Upper lobe of left lung (tissue), 4 donors: ENCODE results near the gene UGDH.
"Not testable (repeated sequence)": the region's sequence is repeated elsewhere in the genome, so short reads cannot be mapped to it uniquely, and the experiment has no call there.

Experiments
- EP300 ChIP-seq, 4 donors: sonication (generic); formaldehyde crosslinking; IDR thresholded peaks; one replicate each; pipeline ENCODE4 v1.5.1; 2017; ENCODE audit warnings: antibody characterized with exemption in 4 of 4, control low read depth in 2 of 4
- TF ChIP-seq, protein P1 (sequence below), 6 experiments: fragments of 450-650 bp in 4 of 6; fragments of 200-600 bp in 2 of 6; sonication (generic) in 2 of 6; IDR thresholded peaks; one replicate each; pipeline ENCODE4 v1.5.1; 2016 to 2019; ENCODE audit warnings: antibody characterized with exemption in 6 of 6

DNA sequence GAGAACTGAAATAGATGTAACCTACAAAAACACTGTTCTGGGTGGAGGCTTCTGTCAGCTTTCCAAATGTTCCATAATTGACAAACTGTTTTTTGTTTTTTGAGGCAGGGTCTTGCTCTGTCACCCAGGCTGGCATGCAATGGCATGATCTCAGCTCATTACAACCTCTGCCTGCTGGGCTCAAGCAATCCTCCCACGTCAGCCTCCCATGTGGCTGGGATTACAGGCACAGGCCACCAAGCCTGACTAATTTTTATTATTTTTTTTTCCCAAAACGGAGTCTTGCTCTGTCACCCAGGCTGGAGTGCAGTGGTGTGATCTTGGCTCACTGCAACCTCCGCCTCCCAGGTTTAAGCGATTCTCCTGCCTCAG is 24.6 kb downstream of the UGDH start:
- TF ChIP-seq EP300 (IDR thresholded peaks at IDR 0.05) = not testable (repeated sequence)
- TF ChIP-seq, protein P1, sequence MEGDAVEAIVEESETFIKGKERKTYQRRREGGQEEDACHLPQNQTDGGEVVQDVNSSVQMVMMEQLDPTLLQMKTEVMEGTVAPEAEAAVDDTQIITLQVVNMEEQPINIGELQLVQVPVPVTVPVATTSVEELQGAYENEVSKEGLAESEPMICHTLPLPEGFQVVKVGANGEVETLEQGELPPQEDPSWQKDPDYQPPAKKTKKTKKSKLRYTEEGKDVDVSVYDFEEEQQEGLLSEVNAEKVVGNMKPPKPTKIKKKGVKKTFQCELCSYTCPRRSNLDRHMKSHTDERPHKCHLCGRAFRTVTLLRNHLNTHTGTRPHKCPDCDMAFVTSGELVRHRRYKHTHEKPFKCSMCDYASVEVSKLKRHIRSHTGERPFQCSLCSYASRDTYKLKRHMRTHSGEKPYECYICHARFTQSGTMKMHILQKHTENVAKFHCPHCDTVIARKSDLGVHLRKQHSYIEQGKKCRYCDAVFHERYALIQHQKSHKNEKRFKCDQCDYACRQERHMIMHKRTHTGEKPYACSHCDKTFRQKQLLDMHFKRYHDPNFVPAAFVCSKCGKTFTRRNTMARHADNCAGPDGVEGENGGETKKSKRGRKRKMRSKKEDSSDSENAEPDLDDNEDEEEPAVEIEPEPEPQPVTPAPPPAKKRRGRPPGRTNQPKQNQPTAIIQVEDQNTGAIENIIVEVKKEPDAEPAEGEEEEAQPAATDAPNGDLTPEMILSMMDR (IDR thresholded peaks at IDR 0.05) = not testable (repeated sequence)
